ENCODE data around the gene CDK11B. TPM values are rescaled to one million over a fixed set of nuclear protein-coding genes. Genes with fewer than 3 reads are reported as not detected.

The CDK11B gene
- total RNA-seq, 1 donor from 2014 or later = 26.6 TPM

GRCh38 chr1:1626207-1627141 is 32.3 kb downstream of the CDK11B start:
- Mint-ChIP-seq H3K4me1 (peaks cover 8% of the 10 kb centered on the region), H3K27me3 (ENCODE audit: low read depth) (peaks cover 5% of the 10 kb centered on the region), H3K36me3 (no peaks in the 10 kb centered on the region), H3K9me3 (no peaks in the 10 kb centered on the region), H3K4me3 (no peak overlapping the region), H3K27ac (no peak overlapping the region)
- DNase-seq (ENCODE audit: low spot score in 2 of 2, unreplicated experiment in 2 of 2) = no peak
- TF ChIP-seq CTCF (IDR thresholded peaks at IDR 0.05; ENCODE audit: unreplicated experiment) = no peak

- Mint-ChIP-seq H3K27me3 (ENCODE audit: low read depth) (peaks cover 3% of the 10 kb centered on the region), H3K4me1 (peaks cover 8% of the 10 kb centered on the region), H3K9me3 (no peaks in the 10 kb centered on the region), H3K27ac (no peak overlapping the region), H3K36me3 (no peaks in the 10 kb centered on the region), H3K4me3 (no peak overlapping the region)
- no peak for DNase-seq (ENCODE audit: low spot score in 2 of 2, unreplicated experiment in 2 of 2)
- TF ChIP-seq CTCF (IDR thresholded peaks at IDR 0.05; ENCODE audit: unreplicated experiment) = no peak
These were observed 33.0 kb downstream of the CDK11B start for GRCh38 chr1:1625824-1626206.

GRCh38 chr1:1625404-1625775 is 33.4 kb downstream of the CDK11B start:
- H3K27ac Mint-ChIP-seq = no peak overlapping the region

GRCh38 chr1:1624443-1625403 is 34.1 kb downstream of the CDK11B start:
- no peaks in the 10 kb centered on the region for H3K36me3 Mint-ChIP-seq
- H3K9me3 Mint-ChIP-seq = no peaks in the 10 kb centered on the region
- H3K27ac Mint-ChIP-seq = no peak overlapping the region
- peaks cover 6% of the 10 kb centered on the region for H3K4me1 Mint-ChIP-seq
- DNase-seq (ENCODE audit: low spot score in 2 of 2, unreplicated experiment in 2 of 2) = peak in 1 of 2 experiments; percentile 41
- no peak overlapping the region for H3K4me3 Mint-ChIP-seq
- no peak for TF ChIP-seq CTCF (IDR thresholded peaks at IDR 0.05; ENCODE audit: unreplicated experiment)
- no peaks in the 10 kb centered on the region for H3K27me3 Mint-ChIP-seq (ENCODE audit: low read depth)

More at GRCh38 chr1:1625404-1625775, 33.4 kb downstream of the CDK11B start:
- peaks cover 3% of the 10 kb centered on the region for H3K27me3 Mint-ChIP-seq (ENCODE audit: low read depth)
- peaks cover 8% of the 10 kb centered on the region for H3K4me1 Mint-ChIP-seq
- no peaks in the 10 kb centered on the region for H3K36me3 Mint-ChIP-seq
- no peak overlapping the region for H3K4me3 Mint-ChIP-seq
- TF ChIP-seq CTCF (IDR thresholded peaks at IDR 0.05; ENCODE audit: unreplicated experiment) = no peak
- DNase-seq (ENCODE audit: low spot score in 2 of 2, unreplicated experiment in 2 of 2) = no peak
- H3K9me3 Mint-ChIP-seq = no peaks in the 10 kb centered on the region

- no peaks in the 10 kb centered on the region for H3K9me3 Mint-ChIP-seq
- no peak for TF ChIP-seq CTCF (IDR thresholded peaks at IDR 0.05; ENCODE audit: unreplicated experiment)
- H3K27me3 Mint-ChIP-seq (ENCODE audit: low read depth) = no peaks in the 10 kb centered on the region
- DNase-seq (ENCODE audit: low spot score in 2 of 2, unreplicated experiment in 2 of 2) = no peak
- H3K27ac Mint-ChIP-seq = no peak overlapping the region
- H3K4me3 Mint-ChIP-seq = no peak overlapping the region
- H3K4me1 Mint-ChIP-seq = peaks cover 6% of the 10 kb centered on the region
- peaks cover under 1% of the 10 kb centered on the region for H3K36me3 Mint-ChIP-seq
These were observed 35.0 kb downstream of the CDK11B start for GRCh38 chr1:1623631-1624442.
